ENCODE measurements around the gene ADAMTSL3.

- TF ChIP-seq USF2 (IDR thresholded peaks at IDR 0.05; ENCODE audit: low read depth, low read length), result no peak
- TF ChIP-seq CTCF (conservative IDR thresholded peaks at IDR 0.05; ENCODE audit: low read depth, low read length), result no peak
- TF ChIP-seq POLR2A (IDR thresholded peaks at IDR 0.05; ENCODE audit: low read depth, low read length), result no peak
- TF ChIP-seq MAFK (IDR thresholded peaks at IDR 0.05; ENCODE audit: low read depth, low read length), result no peak
- TF ChIP-seq CEBPB (IDR thresholded peaks at IDR 0.05; ENCODE audit: low read depth, low read length), result peak; percentile 100
- no peak for TF ChIP-seq ELK1 (IDR thresholded peaks at IDR 0.05; ENCODE audit: borderline replicate concordance, low read depth, low read length)
- TF ChIP-seq RCOR1 (IDR thresholded peaks at IDR 0.05; ENCODE audit: insufficient replicate concordance, low read length), result no peak
- no peak for TF ChIP-seq RFX5 (IDR thresholded peaks at IDR 0.05; ENCODE audit: low read depth, low read length)
- no peak for TF ChIP-seq SMC3 (IDR thresholded peaks at IDR 0.05; ENCODE audit: low read depth, low read length)
- no peak for TF ChIP-seq MXI1 (IDR thresholded peaks at IDR 0.05; ENCODE audit: borderline replicate concordance, low read depth, low read length)
- TF ChIP-seq BHLHE40 (IDR thresholded peaks at IDR 0.05; ENCODE audit: low read depth, low read length), result no peak
- no peak for TF ChIP-seq MAZ (IDR thresholded peaks at IDR 0.05; ENCODE audit: borderline replicate concordance, low read depth, low read length)
- no peak for TF ChIP-seq CHD1 (IDR thresholded peaks at IDR 0.05; ENCODE audit: low read depth, low read length)
- no peak for TF ChIP-seq RAD21 (IDR thresholded peaks at IDR 0.05; ENCODE audit: low read length)
Observed at GRCh38 chr15:83845230-83845629, 191.3 kb downstream of the ADAMTSL3 start.
